ENCODE results near the gene CEP104. TPM values are rescaled to one million over a fixed set of nuclear protein-coding genes. Genes with fewer than 3 reads are reported as not detected.

The CEP104 gene
- total RNA-seq, 4 donors from 2014 or later, result 42.9 to 64.5 (median 54.7) TPM

DNA sequence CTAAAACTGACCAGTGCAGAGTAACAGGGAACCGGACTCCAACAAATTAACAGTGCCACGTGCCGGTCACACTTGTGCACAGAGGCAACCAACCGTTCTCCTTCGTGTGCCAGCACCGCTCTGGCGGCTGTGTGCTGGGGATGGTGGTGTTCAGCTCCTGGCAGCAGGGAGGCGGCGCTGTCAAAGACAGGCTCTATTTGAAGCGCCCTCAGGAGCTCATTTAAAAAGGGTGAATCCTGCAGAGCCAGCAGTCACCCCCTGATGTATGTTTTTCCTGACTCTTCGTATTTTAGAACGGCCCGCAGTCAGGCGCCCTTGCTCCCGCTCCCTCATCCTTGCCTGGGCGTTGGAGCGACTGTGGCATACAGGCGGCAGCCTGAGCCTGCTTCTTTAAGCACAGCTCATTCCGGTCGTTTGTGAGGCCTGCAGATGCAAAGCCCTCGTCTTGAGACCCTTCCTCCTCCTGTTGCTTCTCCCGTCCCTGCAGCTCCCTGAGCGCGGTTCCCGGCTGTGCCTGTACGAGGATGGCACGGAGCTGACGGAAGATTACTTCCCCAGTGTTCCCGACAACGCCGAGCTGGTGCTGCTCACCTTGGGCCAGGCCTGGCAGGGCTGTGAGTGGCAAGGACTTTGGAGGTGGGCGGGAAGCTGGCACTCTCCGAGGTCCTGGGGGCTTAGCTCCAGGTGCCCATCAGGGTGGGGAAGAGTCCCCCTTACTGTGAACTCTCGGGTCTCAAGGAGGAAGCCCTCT is 1.4 kb upstream of the CEP104 start:
- DNase-seq, result peak in 2 of 3 donors; percentile 54 to 59
- Histone ChIP-seq H3K36me3 (no peaks in the 10 kb centered on the region), H3K4me1 (peaks cover 4 to 23% (median 15%) of the 10 kb centered on the region in 4 donors), H3K27me3 (no peaks in the 10 kb centered on the region), H3K9me3 (no peaks in the 10 kb centered on the region), H3K27ac (no peak overlapping the region), H3K4me3 (peak overlapping the region; percentile 82 to 99 (median 95))
- TF ChIP-seq, protein P1, sequence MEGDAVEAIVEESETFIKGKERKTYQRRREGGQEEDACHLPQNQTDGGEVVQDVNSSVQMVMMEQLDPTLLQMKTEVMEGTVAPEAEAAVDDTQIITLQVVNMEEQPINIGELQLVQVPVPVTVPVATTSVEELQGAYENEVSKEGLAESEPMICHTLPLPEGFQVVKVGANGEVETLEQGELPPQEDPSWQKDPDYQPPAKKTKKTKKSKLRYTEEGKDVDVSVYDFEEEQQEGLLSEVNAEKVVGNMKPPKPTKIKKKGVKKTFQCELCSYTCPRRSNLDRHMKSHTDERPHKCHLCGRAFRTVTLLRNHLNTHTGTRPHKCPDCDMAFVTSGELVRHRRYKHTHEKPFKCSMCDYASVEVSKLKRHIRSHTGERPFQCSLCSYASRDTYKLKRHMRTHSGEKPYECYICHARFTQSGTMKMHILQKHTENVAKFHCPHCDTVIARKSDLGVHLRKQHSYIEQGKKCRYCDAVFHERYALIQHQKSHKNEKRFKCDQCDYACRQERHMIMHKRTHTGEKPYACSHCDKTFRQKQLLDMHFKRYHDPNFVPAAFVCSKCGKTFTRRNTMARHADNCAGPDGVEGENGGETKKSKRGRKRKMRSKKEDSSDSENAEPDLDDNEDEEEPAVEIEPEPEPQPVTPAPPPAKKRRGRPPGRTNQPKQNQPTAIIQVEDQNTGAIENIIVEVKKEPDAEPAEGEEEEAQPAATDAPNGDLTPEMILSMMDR (IDR thresholded peaks at IDR 0.05), result peak in 1 of 6 experiments; percentile 20
- no peak for TF ChIP-seq POLR2A (IDR thresholded peaks at IDR 0.05)

DNA sequence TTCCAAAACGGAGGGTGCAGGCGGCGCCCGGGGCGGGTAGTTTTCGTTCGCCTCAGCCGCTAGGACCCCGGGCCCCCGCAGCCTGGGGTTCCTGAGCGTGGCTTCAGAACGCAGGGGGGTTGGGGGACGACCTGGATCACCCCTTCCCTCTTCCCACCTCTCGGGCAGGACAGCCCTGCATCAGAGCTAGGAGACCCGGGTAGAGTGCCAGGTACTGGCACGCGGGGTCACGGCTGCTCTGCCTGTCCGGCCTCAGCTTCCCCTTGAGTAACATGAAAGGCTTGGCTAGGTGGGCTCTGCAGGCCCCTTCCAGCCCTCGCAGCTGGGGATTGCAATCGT is 749 bp upstream of the CEP104 start:
- no peaks in the 10 kb centered on the region for H3K9me3 ChIP-seq
- DNase-seq, result no peak
- TF ChIP-seq, protein P1 (IDR thresholded peaks at IDR 0.05), result no peak
- TF ChIP-seq POLR2A (IDR thresholded peaks at IDR 0.05), result no peak
- H3K36me3 ChIP-seq, result no peaks in the 10 kb centered on the region
- peak overlapping the region; percentile 77 to 90 (median 84) for H3K27ac ChIP-seq
- H3K4me3 ChIP-seq, result peak overlapping the region; percentile 82 to 99 (median 95)
- peaks cover 4 to 23% (median 15%) of the 10 kb centered on the region in 4 donors for H3K4me1 ChIP-seq
- H3K27me3 ChIP-seq, result no peaks in the 10 kb centered on the region

GRCh38 chr1:3852711-3853485 is 4.1 kb downstream of the CEP104 start:
- peaks cover 0 to 37% (median 0%) of the 10 kb centered on the region in 3 donors for H3K36me3 ChIP-seq
- H3K4me3 ChIP-seq, result no peak overlapping the region
- H3K27ac ChIP-seq, result no peak overlapping the region
- TF ChIP-seq, protein P1 (IDR thresholded peaks at IDR 0.05), result no peak
- H3K4me1 ChIP-seq, result peaks cover 4 to 12% (median 8%) of the 10 kb centered on the region in 4 donors
- no peaks in the 10 kb centered on the region for H3K9me3 ChIP-seq
- no peak for DNase-seq
- H3K27me3 ChIP-seq, result no peaks in the 10 kb centered on the region

GRCh38 chr1:3852091-3852490 is 4.9 kb downstream of the CEP104 start:
- H3K4me1 ChIP-seq, result peaks cover 4 to 12% (median 6%) of the 10 kb centered on the region in 4 donors
- H3K9me3 ChIP-seq, result no peaks in the 10 kb centered on the region
- H3K36me3 ChIP-seq, result peaks cover 0 to 45% (median 0%) of the 10 kb centered on the region in 3 donors
- no peak overlapping the region for H3K4me3 ChIP-seq
- H3K27me3 ChIP-seq, result no peaks in the 10 kb centered on the region
- no peak for DNase-seq
- TF ChIP-seq, protein P1 (IDR thresholded peaks at IDR 0.05), result no peak
- no peak for TF ChIP-seq POLR2A (IDR thresholded peaks at IDR 0.05)
- H3K27ac ChIP-seq, result no peak overlapping the region

GRCh38 chr1:3851292-3851691 is 5.7 kb downstream of the CEP104 start:
- DNase-seq, result no peak
- Histone ChIP-seq H3K9me3 (no peaks in the 10 kb centered on the region), H3K27ac (no peak overlapping the region), H3K4me3 (no peak overlapping the region), H3K4me1 (peaks cover 4 to 11% (median 4%) of the 10 kb centered on the region in 4 donors), H3K36me3 (peaks cover 0 to 53% (median 0%) of the 10 kb centered on the region in 3 donors), H3K27me3 (no peaks in the 10 kb centered on the region)
- TF ChIP-seq, protein P1 (IDR thresholded peaks at IDR 0.05), result no peak
- TF ChIP-seq POLR2A (IDR thresholded peaks at IDR 0.05), result no peak
